ENCODE results near the gene UTP25. TPM values are rescaled to one million over a fixed set of nuclear protein-coding genes. Genes with fewer than 3 reads are reported as not detected.
A peak's percentile ranks its signal among the peaks of the same experiment; 100 is the strongest.

UTP25 gene
- total RNA-seq, 1 experiment from 2014 or later = 14.3 TPM

- no peak overlapping the region for H2AFZ ChIP-seq (ENCODE audit: low read length)
These were observed 8.7 kb upstream of the UTP25 start for GRCh38 chr1:209819058-209819457.

GRCh38 chr1:209820986-209821385 lies 6.8 kb upstream of the UTP25 start:
- Histone ChIP-seq H3K4me3 (ENCODE audit: low read length) (no peak overlapping the region), H3K36me3 (ENCODE audit: low read depth, low read length) (no peaks in the 10 kb centered on the region), H3K4me2 (ENCODE audit: low read length) (no peak overlapping the region), H2AFZ (ENCODE audit: low read length) (no peak overlapping the region), H3K9me3 (ENCODE audit: low read length) (no peaks in the 10 kb centered on the region), H3K79me2 (ENCODE audit: low read length) (no peaks in the 10 kb centered on the region), H3K9ac (ENCODE audit: low read length) (no peak overlapping the region), H3K9me2 (replicated peaks; ENCODE audit: low read length) (no peaks in the 10 kb centered on the region), H3F3A (ENCODE audit: low read length, unreplicated experiment) (peaks cover 12% of the 10 kb centered on the region), H3K27ac (ENCODE audit: low read length) (no peak overlapping the region), H4K20me1 (ENCODE audit: low read length) (no peaks in the 10 kb centered on the region), H3K27me3 (ENCODE audit: low read length) (no peaks in the 10 kb centered on the region), H3K4me1 (ENCODE audit: insufficient read depth, low read length) (peaks cover 41% of the 10 kb centered on the region)
- BruUV-seq (replicated peaks) = no TSS peak
- no peak for TF ChIP-seq CTCF (conservative IDR thresholded peaks at IDR 0.05; ENCODE audit: low read depth, low read length)
- no peak for TF ChIP-seq EZH2phosphoT487 (IDR thresholded peaks at IDR 0.05; ENCODE audit: borderline replicate concordance, low read length)
- no peak for TF ChIP-seq EZH2 (IDR thresholded peaks at IDR 0.05; ENCODE audit: low read length, unreplicated experiment)
- no peak for DNase-seq
- ChIA-PET POLR2A (ENCODE audit: unreplicated experiment) (no interaction called here), CTCF (no interaction called here)
- no peak for ATAC-seq
- intact Hi-C loops (cut with micrococcal nuclease) = loop anchor here (10.0 kb wide), 1 partner anchor 414 kb away; the partner anchor contains the start of gene SERTAD4

More at GRCh38 chr1:209819058-209819457, 8.7 kb upstream of the UTP25 start:
- no peak for DNase-seq
- Histone ChIP-seq H3K36me3 (ENCODE audit: low read depth, low read length) (no peaks in the 10 kb centered on the region), H3K9me2 (replicated peaks; ENCODE audit: low read length) (no peaks in the 10 kb centered on the region), H3K9ac (ENCODE audit: low read length) (no peak overlapping the region), H3K4me3 (ENCODE audit: low read length) (no peak overlapping the region), H3F3A (ENCODE audit: low read length, unreplicated experiment) (peaks cover 7% of the 10 kb centered on the region), H4K20me1 (ENCODE audit: low read length) (no peaks in the 10 kb centered on the region), H3K79me2 (ENCODE audit: low read length) (no peaks in the 10 kb centered on the region), H3K4me2 (ENCODE audit: low read length) (no peak overlapping the region), H3K9me3 (ENCODE audit: low read length) (no peaks in the 10 kb centered on the region), H3K4me1 (ENCODE audit: insufficient read depth, low read length) (peaks cover 23% of the 10 kb centered on the region), H3K27me3 (ENCODE audit: low read length) (no peaks in the 10 kb centered on the region), H3K27ac (ENCODE audit: low read length) (no peak overlapping the region)
- no TSS peak for BruUV-seq (replicated peaks)
- POLR2A ChIA-PET (ENCODE audit: unreplicated experiment) = no interaction called here
- ATAC-seq = no peak
- intact Hi-C loops (cut with micrococcal nuclease) = no loop called here
- no peak for TF ChIP-seq CTCF (conservative IDR thresholded peaks at IDR 0.05; ENCODE audit: low read depth, low read length)
- TF ChIP-seq EZH2phosphoT487 (IDR thresholded peaks at IDR 0.05; ENCODE audit: borderline replicate concordance, low read length) = no peak
- TF ChIP-seq EZH2 (IDR thresholded peaks at IDR 0.05; ENCODE audit: low read length, unreplicated experiment) = no peak
- CTCF ChIA-PET = no interaction called here

DNA sequence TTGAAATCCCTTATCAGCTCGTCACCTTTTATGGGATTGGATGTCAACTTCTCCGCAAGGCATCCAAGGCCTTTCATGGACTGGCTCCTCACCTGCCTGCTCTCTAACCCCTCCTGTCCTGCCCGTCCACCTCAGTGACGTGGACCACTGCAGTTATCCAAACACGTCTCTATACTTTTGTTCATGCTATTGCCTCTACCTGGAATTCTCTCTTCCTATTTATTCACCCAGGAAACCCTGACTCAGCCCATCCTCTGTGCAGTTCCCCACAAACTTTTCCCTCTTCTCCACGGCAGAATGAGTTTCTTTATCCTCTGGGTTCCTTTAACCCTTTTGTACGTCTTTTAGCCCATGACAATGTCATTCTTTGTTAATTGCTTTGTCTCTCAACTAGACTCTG lies 5.1 kb upstream of the UTP25 start:
- POLR2A ChIA-PET (ENCODE audit: unreplicated experiment) = interaction anchor here (0.6 to 1.1 kb wide), 5 partner anchors 14 to 517 kb away, joined by 3 to 21 read pairs (median 3); partner anchors contain the start of genes C1orf74 and IRF6

More for the DNA sequence above, 5.1 kb upstream of the UTP25 start:
- TF ChIP-seq CTCF (conservative IDR thresholded peaks at IDR 0.05; ENCODE audit: low read depth, low read length) (no peak), EZH2 (IDR thresholded peaks at IDR 0.05; ENCODE audit: low read length, unreplicated experiment) (no peak), EZH2phosphoT487 (IDR thresholded peaks at IDR 0.05; ENCODE audit: borderline replicate concordance, low read length) (no peak)
- ATAC-seq (no peak), DNase-seq (no peak)
- H3K79me2 ChIP-seq (ENCODE audit: low read length) = no peaks in the 10 kb centered on the region
- CTCF ChIA-PET = interaction anchor here (0.7 to 2.3 kb wide), 5 partner anchors 14 to 35 kb away, joined by 3 to 10 read pairs (median 4); no protein-coding TSS in a partner anchor
- H3K9me3 ChIP-seq (ENCODE audit: low read length) = no peaks in the 10 kb centered on the region
- peak overlapping the region; percentile 73 for H2AFZ ChIP-seq (ENCODE audit: low read length)
- intact Hi-C loops (cut with micrococcal nuclease) = loop anchor here (1.0 to 10.0 kb wide), 3 partner anchors 16 to 412 kb away; partner anchors contain the start of genes IRF6 and SERTAD4
- no peaks in the 10 kb centered on the region for H3K36me3 ChIP-seq (ENCODE audit: low read depth, low read length)
- H3K9me2 ChIP-seq (replicated peaks; ENCODE audit: low read length) = no peaks in the 10 kb centered on the region
- H3F3A ChIP-seq (ENCODE audit: low read length, unreplicated experiment) = peaks cover 12% of the 10 kb centered on the region
- H3K4me3 ChIP-seq (ENCODE audit: low read length) = peak overlapping the region; percentile 59
- H3K27ac ChIP-seq (ENCODE audit: low read length) = peak overlapping the region; percentile 95
- no peaks in the 10 kb centered on the region for H3K27me3 ChIP-seq (ENCODE audit: low read length)
- peak overlapping the region; percentile 88 for H3K4me2 ChIP-seq (ENCODE audit: low read length)
- peaks cover 54% of the 10 kb centered on the region for H3K4me1 ChIP-seq (ENCODE audit: insufficient read depth, low read length)
- no peaks in the 10 kb centered on the region for H4K20me1 ChIP-seq (ENCODE audit: low read length)
- BruUV-seq (replicated peaks) = no TSS peak
- H3K9ac ChIP-seq (ENCODE audit: low read length) = peak overlapping the region; percentile 81
